ENCODE measurements around the gene CD37.

DNA sequence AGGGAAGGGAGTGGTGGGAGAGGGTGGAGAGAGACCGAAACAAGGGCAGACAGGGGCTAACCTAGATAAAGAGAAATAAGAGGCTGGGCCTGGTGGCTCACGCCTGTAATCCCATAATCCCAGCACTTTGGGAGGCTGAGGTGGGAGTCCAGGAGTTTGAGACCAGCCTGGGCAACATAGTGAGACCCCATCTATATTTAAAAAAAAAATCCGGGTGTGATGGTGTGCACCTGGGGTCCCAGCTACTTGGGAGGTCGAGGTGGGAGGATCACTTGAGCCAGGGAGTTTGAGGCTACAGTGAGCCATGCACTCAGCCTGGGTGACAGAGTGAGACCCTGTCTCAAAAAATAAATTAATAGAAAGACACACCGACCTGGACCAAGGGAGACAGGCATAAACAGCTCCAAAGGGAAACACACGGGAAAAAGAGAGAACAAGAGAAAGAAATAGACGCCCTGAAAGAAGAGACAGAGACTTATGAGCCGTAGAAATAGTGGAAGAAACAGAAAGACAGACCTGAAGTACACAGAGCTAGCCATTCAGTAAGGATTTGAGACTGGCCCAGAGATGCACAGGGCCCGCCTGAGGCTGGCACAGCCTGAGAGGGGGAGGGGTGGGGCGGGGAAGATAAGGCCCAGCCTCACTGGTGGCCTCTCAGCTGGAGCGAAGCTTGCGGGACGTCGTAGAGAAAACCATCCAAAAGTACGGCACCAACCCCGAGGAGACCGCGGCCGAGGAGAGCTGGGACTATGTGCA lies 2.2 kb downstream of the CD37 start:
- no peak for TF ChIP-seq CTCF (IDR thresholded peaks at IDR 0.05)
- no peak for TF ChIP-seq EZH2 (IDR thresholded peaks at IDR 0.05; ENCODE audit: borderline replicate concordance, insufficient read depth, low read depth, low read length, poor library complexity, severe bottlenecking)
